ENCODE data around the gene IRF9. TPM values are rescaled to one million over a fixed set of nuclear protein-coding genes. Genes with fewer than 3 reads are reported as not detected.
A peak's percentile ranks its signal among the peaks of the same experiment; 100 is the strongest.

Gene IRF9
- total RNA-seq, 1 donor from 2014 or later: 102 TPM

DNA sequence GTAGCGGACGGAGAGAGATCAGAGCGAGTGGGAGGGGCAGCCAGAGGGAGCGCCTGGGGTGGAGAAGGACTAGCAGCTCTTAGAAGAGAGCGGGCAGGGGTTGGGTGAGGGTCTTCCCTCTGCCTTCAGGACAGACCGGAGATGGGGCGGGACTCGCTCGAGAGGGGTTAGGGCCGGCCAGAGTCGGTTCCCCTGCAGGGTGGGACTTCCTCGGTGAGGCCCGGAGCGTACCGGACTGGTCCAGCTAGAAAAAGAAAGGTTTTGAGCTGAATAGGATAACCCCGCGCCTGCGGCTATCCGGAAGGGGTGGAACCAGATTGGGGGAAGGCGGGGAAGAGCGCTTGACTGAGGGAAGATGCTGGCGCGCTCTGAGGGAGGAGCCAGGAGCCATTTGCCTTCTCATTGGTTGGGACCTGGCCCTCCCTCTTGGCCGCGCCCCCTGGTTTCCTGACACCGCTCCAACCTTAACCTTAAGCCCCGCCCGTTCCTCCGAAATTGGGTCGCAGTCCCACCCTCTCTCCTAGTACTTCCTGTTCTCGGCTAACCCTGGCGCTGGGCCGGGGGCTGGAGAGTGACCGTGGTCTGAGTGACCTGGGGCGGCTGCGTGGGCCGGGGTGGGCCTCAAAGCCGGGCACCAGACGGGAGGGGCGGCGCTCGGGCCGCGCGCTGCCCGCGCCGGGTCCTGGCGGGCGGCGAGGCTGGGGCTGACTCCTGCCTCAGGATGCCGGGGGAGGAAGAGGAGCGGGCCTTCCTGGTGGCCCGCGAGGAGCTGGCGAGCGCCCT, 13.9 kb upstream of the IRF9 start, which contains the start of gene RNF31:
Gene RNF31 (plus strand): TSS at position 521 of the 783 bp plus-strand sequence. CDS start 201 bp downstream, at position 722.
- peak; percentile 99 for DNase-seq (ENCODE audit: low spot score)

- DNase-seq (ENCODE audit: low spot score): peak; percentile 90
Measured at GRCh38 chr14:24147761-24148428, 13.2 kb upstream of the IRF9 start.

DNA sequence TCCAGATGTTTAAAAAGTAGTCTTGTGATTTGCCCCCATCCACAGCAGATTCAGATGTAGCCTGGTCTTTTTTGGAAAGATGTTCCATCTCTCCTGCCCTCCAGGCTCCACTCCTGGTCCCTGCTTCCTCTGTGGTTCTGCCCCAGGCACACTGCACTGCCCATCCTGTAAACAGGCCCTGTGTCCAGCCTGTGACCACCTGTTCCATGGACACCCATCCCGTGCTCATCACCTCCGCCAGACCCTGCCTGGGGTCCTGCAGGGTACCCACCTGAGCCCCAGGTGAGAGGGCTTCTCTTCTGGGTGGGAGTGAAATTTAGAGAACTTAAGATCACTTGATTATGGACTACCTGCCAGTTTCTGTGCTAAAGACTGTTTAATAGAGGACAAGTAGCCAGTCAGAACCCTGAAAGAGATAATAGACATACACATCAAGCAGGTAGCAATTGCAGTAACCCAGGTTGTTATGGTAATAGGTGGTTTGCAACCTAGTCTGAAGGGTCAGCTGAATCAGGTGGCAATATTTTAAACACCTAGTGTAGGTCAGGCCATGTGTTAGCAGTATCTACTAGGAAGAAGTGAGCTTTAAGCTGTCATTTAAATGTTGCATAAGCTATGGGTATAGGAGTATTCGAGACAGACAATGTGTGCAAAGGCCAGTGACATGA, 11.6 kb upstream of the IRF9 start:
- no peak for DNase-seq (ENCODE audit: low spot score)

DNA sequence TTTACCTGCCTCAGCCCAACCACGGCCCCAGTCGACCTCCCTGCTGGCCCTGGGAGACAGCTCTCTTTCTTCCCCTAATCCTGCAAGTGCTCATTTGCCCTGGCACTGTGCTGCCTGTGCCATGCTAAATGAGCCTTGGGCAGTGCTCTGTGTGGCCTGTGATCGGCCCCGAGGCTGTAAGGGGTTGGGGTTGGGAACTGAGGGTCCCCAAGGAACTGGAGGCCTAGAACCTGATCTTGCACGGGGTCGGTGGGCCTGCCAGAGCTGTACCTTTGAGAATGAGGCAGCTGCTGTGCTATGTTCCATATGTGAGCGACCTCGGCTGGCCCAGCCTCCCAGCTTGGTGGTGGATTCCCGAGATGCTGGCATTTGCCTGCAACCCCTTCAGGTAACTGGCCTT, 11.0 kb upstream of the IRF9 start:
- DNase-seq (ENCODE audit: low spot score): no peak

DNA sequence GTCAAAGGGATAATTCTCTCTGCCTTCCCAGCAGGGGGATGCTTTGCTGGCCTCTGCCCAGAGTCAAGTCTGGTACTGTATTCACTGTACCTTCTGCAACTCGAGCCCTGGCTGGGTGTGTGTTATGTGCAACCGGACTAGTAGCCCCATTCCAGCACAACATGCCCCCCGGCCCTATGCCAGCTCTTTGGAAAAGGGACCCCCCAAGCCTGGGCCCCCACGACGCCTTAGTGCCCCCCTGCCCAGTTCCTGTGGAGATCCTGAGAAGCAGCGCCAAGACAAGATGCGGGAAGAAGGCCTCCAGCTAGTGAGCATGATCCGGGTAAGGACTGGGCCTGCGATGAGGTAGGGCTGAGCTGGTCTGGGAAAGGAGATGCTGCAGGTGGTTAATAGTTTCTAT, 10.5 kb upstream of the IRF9 start:
- DNase-seq (ENCODE audit: low spot score): no peak

GRCh38 chr14:24150993-24151392, 10.1 kb upstream of the IRF9 start:
- DNase-seq (ENCODE audit: low spot score): no peak

GRCh38 chr14:24151404-24152080, 9.5 kb upstream of the IRF9 start:
- no peak for DNase-seq (ENCODE audit: low spot score)

- no peak for DNase-seq (ENCODE audit: low spot score)
Measured at GRCh38 chr14:24155100-24155499, 6.0 kb upstream of the IRF9 start.

DNA sequence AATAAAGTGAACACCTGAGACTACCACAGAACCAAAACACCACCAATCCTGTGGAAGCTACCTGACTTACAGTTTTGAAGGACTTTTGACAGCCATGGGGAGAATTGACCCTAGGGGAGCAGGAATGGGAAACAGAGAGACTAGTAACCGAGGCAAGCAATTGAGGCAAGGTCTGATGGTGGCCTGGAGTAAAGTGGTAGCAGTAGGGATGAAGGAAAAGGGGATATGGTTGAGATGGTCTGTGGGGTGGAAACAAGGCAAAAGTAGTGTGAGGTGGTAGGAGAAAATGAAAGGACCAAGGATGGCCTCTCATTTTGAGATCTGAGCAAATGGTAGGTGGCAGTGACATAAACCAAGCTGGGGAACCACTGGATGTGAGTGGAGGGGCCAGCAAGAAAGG, 4.2 kb upstream of the IRF9 start:
- DNase-seq (ENCODE audit: low spot score): no peak

DNA sequence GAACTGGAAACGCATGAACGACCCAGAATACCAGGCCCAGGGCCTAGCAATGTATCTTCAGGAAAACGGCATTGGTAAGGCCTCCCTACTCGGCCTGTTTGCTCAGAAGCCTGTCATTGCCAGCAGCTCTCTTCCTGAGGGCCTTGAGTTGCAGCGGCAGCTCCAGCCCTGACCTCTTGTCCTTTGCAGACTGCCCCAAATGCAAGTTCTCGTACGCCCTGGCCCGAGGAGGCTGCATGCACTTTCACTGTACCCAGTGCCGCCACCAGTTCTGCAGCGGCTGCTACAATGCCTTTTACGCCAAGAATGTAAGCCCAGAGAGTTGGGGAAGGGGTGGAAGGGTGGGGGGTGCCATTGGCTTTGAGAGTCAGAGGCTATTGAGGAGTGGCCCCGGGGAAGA, 3.7 kb upstream of the IRF9 start:
- no peak for DNase-seq (ENCODE audit: low spot score)

DNA sequence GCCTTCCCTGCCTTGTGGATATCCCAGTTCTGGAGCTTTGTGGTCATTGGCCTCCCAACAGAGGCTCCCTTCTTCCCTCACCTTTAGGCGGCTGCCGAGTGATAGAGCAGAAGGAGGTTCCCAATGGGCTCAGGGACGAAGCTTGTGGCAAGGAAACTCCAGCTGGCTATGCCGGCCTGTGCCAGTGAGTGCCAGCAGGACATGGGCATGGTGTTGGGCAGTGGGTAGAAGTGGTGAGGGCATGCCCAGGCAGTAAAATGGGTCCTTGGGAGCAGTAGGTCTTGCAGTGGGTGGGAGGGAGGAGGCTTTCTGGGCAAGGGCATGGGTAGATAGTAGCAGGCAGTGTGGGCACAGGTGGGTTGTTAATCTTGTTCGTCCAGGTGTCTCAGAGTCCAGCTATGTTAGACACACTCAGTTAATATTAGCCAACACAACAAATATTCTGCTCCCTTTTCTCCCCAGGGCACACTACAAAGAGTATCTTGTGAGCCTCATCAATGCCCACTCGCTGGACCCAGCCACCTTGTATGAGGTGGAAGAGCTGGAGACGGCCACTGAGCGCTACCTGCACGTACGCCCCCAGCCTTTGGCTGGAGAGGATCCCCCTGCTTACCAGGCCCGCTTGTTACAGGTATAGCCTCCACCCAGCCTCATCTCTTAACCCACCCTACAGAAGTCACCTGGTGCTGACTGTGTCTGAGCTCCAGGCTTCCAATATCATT, 1.1 kb upstream of the IRF9 start:
- no peak for DNase-seq (ENCODE audit: low spot score)

- DNase-seq (ENCODE audit: low spot score): no peak
Measured at GRCh38 chr14:24160499-24160849, 591 bp upstream of the IRF9 start.

GRCh38 chr14:24162093-24162492, 1.0 kb downstream of the IRF9 start:
- no peak for DNase-seq (ENCODE audit: low spot score)

- no peak for DNase-seq (ENCODE audit: low spot score)
Measured at GRCh38 chr14:24164518-24164991, 3.5 kb downstream of the IRF9 start.

- DNase-seq (ENCODE audit: low spot score): no peak
Measured at GRCh38 chr14:24165785-24166184, 4.7 kb downstream of the IRF9 start.

DNA sequence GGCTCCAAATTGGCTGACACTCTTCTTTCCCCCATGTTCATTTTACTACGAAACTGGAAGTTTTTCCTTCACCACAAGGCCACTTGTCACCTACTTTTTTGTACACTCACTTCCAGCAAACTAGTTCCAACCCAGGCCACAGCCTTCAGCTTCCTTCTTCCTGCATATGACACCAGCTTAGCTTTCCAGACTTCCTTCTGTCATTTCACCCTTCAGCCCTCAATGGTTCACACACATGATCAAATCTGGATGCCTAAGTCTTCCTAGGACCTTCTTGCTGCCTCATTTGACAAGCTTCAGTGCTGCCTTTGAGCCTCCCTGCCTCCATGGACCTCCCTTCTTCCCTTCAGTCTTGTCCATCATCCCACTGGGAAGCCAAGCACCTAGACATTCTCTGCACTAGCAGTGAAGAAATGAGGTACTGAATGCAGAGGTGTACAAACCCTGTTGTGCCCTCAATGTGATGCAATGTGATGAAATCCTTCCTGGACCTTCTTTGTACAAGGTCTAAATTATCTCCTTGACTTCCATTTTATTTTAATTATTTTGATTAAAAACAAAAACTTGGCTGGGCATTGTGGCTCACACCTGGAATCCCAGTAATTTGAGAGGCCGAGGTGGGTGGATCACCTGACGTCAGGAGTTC, 6.5 kb downstream of the IRF9 start:
- DNase-seq (ENCODE audit: low spot score): no peak

DNA sequence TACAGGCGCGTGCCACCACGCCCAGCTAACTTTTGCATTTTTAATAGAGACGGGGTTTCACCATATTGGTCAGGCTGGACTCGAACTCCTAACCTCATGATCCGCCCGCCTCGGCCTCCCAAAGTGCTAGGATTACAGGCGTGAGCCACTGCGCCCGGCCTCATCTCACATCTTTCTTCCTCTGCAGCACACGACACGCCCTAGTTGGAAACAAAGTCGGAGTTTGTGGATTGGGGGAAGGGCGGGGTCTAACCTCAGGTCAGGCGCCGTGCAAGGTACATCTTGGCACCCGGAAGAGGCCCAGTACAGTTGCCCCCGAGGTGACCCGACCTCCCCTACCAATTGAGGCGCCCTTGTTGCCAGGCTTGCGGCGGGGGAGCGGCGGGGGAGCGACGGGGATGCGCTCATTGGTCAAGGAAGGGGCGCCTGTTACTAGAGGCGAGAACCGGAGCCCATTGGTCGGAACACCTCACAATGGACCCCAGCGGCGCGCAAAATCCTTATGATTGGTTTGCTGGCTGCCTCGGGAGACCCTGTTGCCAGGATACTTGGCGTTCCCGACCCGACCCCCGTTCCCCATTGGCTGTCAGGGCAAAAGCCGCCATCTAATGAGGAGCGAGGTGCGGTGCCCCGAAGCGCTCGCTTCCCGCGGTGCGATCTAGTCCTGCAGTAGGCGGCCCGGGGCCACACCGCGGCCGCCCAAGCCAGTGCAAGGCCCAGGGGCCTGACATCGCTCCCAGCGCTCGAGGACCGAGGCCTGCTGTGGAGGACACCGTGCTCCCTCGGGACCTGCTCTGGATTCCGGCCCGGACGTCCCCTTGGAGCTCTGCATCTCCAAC, 10.6 kb downstream of the IRF9 start, which contains the start of gene REC8:
Gene REC8 (plus strand): TSS at position 659 of the 839 bp plus-strand sequence. CDS start 473 bp downstream, outside the sequence.
- no peak for DNase-seq (ENCODE audit: low spot score)

DNA sequence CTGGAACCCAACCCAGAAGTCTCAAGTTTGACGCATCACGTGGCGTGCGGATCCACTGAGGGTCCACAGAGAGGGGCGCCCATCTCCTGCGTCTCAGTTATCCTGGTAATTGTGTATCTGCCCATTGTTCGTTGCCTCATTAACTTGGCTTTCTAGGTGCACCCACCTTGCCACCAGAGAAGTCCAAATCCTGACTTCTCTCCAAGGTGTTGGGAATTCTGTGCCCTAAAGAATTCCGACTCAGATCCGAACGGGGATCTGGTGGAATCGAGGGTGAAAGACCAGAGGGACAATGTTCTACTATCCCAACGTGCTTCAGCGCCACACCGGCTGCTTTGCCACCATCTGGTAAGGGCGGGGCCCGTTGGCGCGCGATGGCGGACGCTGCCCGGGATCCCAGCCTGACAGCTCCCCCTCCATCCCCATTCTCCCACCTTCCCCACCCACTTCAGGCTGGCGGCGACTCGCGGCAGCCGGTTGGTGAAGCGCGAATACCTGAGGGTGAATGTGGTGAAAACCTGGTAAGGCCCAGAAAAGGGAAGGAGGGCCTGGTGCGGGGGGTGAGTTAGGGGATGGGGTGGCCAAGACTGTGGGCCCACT, 11.3 kb downstream of the IRF9 start:
- DNase-seq (ENCODE audit: low spot score): no peak

DNA sequence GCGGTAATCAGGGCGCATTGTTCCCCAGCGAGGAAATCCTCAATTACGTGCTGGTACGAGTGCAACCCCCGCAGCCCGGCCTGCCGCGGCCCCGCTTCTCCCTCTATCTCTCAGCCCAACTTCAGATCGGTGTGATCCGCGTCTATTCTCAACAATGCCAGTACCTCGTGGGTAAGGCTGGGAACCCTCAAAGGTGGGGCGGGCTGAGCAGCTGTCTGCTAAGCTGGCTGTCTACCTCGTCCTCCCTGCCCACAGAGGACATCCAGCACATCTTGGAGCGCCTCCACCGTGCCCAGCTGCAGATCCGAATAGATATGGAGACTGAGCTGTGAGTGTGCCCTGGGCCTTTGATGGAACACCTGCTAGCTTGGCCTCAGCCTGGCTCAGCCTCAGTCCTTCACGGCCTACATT, 11.8 kb downstream of the IRF9 start:
- no peak for DNase-seq (ENCODE audit: low spot score)

Data from mesenteric fat pad (tissue), 1 donor.